GM21786 (cell line): Measurements from ENCODE around the gene CYP2D6.
"Not testable (repeated sequence)": the region's sequence is repeated elsewhere in the genome, so short reads cannot be mapped to it uniquely, and the experiment has no call there.

Experiments
- ATAC-seq: cut with Tn5 transposase; IDR thresholded peaks from one replicate; pipeline ENCODE4 v1.9.1; 2021; ENCODE audit not compliant: unreplicated experiment

Gene CYP2D6

DNA sequence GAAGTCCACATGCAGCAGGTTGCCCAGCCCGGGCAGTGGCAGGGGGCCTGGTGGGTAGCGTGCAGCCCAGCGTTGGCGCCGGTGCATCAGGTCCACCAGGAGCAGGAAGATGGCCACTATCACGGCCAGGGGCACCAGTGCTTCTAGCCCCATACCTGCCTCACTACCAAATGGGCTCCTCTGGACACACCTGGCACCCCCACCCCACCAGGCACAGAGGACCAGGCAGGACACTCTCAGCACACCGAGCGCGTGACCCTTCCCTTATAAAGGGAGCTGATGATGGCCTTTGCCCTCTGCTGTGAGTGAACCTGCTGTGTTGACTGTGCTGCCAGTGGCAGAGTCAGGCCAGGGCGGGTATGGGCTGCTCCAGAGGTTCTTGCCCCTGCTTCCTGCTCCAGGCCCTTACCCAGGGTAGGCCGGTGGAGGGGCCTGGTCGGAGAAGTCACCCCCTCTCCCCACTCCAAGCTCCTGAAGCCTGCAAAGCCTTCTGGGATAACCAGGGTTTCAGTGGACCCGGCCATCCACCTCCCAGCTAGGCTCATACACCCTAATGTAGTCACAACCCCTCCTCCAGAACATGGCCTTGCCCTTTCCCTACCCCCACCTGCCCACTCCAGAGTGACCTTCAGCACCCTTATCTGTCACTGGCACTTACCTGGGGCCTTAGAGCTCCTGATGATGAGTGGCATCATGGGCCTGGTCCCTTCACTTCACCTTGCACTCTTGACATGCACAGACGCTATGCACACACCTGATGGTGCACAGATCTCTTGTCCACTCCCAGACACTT, at the start of gene CYP2D6:
Gene CYP2D6 (minus strand): TSS at position 172 of the 793 bp plus-strand sequence. CDS start 19 bp downstream, at position 153.
- not testable (repeated sequence) for ATAC-seq

- no peak for ATAC-seq
Observed at GRCh38 chr22:42179616-42180015, 49.0 kb upstream of the CYP2D6 start.

DNA sequence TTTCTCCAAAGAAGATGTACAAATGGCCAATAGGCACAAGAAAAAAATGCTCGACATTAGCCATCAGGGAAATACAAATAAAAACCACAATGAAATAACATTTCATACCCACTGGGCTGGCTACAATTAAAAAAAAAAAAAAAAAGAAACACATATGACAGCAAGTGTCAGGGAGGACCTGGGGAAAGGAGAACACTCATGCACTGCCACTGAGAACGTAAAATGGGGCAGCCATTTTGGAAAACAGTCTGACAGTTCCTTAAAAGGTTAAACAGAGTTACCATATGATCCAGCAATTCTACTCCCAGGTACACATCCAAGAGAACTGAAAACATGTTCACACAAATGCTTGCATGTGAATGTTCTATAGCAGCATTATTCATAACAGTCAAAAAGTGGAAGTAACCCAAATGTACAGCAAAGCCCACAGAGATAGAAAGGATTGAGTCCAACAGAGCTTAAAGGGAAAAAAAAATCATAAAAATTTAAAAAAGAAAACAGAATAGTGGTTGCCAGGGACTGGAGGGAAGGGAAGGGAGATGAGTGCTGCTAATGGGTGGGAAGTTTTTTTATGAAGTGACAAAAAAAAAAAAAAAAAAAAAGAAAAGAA, 48.4 kb upstream of the CYP2D6 start:
- no peak for ATAC-seq

GRCh38 chr22:42177891-42178336, 47.3 kb upstream of the CYP2D6 start:
- no peak for ATAC-seq

GRCh38 chr22:42176255-42176915, 45.8 kb upstream of the CYP2D6 start:
- ATAC-seq = no peak

DNA sequence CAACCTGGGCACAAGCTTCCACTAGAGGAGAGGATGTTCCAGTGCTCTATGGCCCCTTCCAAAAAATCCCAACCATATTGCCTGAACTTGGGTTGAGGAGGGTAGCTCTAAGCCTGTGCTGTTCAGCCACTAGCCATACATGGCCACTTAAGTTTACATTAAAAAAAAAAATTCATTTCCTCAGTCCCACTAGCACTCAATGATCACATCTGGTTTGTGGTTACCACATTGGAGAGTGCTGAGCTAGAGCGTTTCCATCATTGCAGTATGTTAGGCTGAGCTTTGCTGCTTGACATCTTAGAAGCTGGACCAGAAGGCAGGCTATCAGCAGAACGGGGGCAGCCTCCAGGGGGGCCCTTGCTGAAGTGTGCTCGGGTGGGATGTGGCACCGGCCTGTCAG, 43.5 kb upstream of the CYP2D6 start:
- no peak for ATAC-seq

GRCh38 chr22:42173183-42173926, 42.7 kb upstream of the CYP2D6 start:
- no peak for ATAC-seq

- no peak for ATAC-seq
Observed at GRCh38 chr22:42172773-42173172, 42.2 kb upstream of the CYP2D6 start.

DNA sequence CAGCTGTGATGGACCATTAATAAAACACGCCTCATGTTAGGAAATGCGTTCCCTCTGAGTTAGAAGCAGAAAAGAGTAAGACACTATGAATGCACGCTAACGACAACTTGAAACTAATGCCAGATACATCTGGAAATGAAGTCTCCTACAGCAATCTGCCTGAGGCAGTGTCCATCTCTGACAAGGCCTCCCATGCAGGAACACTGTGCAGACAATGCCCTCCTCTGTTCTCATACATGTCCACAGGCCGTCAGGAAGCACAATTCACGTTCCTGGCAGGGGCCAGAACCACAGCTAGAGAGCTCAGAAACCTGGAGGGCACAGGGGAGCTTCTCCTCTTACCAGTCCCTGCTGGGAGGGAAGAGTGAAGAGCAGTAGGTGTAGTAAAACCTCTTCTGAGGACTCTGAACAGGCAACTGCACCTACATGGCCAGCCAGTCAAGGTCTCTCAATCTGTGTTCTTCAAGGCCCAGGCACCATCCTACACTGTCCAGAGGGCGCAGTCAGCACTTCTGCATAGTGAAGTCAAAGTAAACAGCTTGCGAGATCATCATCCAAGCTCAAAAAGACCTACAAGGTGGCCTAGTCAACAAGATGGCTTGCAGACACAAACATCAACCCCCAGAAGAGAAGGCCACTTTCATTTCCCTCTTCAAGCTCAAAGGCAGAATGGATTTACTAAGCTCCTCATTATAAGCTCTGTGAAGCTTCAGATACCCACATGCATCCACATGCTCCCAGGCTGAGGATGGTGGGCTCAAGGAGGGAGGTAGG, 41.5 kb upstream of the CYP2D6 start:
- ATAC-seq = no peak

DNA sequence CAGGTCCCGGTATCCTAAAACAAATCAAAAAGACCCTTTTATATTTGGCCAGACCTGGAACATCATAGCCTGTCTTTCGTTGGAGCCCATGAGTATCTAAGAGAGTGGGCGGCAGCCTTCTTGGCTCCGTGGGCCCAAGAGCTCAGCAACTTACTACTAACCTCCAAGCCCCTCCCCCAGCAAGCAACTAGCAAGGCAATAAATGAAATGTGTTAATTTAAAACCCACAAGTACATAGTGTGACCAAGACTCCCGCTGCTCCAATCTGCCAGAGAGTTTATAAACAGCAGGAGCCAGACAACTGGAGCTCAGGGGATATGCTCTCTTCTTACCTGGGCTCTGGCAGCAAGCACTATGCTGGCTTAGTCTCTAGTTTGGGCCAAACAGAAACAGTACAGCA, 40.8 kb upstream of the CYP2D6 start:
- ATAC-seq = no peak

- ATAC-seq = no peak
Observed at GRCh38 chr22:42170946-42171345, 40.3 kb upstream of the CYP2D6 start.

DNA sequence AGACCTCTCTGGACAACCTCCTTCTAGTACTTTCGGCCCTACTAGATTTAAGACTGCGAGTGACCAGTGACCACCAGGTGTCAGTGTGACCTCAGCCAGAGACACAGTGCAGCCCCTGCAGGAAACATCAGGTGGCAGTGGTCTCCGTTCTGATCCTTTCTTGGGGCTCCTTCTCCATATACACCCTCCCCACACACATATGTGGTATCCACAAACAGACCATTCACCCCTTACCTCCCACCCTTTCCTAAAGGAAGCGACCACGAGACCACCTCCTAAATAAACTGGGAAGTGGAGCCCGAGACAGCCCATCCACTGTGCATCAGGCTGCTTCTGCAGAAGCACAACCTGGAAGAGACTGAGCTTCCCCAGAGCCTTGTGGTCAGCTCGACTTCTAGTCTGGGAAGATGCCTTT, 38.5 kb upstream of the CYP2D6 start:
- no peak for ATAC-seq

DNA sequence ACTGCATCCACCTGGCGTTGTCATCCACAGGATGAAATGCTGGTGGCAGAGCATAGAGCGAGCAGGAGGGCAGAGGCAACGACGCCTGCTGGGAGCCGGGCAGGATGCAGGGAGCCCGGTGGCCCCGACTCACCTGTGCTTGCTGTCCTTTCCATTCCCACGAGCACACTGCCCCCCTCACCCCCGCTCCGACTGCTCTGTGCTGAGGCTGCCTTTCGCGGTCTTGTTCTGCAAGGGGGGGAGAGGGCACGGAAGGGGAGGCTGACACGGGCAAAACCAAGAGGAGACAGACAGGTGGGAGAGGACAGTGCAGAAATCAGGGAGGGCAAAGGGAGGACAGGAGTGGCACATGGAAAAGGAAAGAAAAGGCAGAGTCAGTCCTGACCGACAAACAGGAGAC, 37.9 kb upstream of the CYP2D6 start:
- no peak for ATAC-seq

DNA sequence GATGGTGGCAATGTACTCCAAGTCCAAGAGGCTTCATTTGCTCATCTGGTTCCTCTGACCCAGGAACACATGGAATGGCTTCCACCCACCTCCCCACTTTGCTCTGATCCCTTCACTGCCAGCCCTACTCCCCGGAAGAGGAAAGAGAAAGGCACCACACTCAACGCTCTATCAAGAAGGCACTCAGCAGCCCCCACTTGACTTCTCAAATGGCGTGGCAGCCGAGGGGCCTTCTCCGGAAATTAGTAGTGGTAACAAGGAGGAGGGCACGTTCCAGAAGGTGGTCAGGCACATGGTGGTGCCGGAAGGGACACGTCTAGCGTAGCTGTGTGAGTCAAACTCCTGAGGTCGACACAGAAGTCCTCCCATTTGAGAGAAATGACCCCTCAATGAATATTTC, 36.5 kb upstream of the CYP2D6 start:
- no peak for ATAC-seq

DNA sequence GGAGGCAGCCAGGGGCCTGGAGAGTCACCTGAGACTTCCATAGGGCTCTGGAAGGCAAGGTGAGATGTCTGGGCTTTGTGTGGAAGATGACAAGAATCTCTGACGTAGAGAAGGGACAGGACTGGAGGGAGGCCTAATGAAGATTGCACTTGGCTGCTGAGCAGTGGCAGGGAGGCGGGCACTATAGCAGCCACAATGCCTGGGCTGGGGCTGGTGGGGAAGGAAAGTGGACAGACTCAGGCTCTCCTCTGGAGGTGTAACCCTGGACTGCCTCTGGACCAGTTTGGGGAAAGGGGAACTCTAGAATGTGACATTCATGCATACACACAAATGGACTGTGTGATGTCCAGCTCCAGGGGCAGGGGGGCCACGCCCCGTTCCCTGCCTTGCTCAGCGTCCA, 34.3 kb upstream of the CYP2D6 start:
- no peak for ATAC-seq

DNA sequence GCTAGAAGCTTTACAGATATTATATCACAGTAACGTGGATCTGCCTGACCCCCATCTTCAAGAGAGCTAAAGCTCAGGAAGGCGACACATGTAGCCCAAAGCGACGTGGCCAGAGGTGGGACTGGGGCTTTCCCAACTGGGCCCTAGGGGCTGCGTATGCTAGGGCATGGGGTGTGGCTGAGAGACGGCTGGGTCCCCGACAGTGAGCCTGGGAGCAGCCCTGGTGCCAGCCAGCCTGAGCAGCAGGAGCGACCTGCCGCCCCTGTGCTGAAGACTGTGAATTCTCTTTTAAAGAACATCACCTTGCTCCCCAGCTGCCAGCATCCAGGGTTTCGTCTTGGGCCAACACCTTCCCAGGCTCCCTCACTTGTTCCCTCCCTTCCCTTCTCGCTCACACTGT, 32.9 kb upstream of the CYP2D6 start:
- no peak for ATAC-seq

DNA sequence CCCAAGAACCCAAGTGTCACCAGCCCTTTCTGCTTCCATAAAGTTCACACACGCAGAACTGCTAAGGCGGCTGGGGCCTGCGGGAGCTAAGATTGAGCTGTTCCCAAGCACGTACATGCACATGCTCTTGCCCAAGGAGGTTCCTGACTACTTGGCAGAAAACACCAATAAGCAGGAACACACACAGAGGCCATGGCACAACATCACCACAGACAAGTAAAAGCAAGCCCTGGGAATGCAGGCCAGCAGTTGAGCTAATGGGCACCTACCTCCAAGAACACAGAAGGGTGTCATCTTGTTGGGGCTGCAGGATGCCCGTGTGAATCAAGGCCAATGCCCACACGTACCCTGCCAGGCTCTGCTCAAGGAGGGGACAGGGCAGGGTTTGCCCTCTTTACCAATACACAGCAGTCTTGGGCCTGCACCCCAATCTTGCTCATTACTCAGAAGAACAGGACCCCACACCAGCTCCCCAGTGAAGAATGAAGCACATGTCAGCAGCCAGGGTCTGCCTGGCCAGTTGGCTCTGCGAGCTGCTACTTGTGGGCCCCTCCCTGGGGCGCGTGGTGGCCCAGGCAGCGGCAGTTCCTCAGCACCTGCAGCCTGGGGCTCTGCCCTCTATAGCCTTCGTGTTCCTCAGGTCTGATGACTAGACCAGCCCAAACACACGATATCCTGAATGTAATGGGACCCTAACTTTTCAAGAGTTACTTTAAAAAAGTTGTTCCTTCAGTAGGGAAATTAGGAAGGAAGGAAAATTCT, 32.3 kb upstream of the CYP2D6 start:
- no peak for ATAC-seq

GRCh38 chr22:42160830-42161696, 30.5 kb upstream of the CYP2D6 start:
- no peak for ATAC-seq

GRCh38 chr22:42160251-42160650, 29.6 kb upstream of the CYP2D6 start:
- no peak for ATAC-seq
